Endothelial cell (in vitro differentiated cells): ENCODE measurements around the gene TEAD1. TPM values are rescaled to one million over a fixed set of nuclear protein-coding genes. Genes with fewer than 3 reads are reported as not detected.
A peak's percentile ranks its signal among the peaks of the same experiment; 100 is the strongest.

Experiments
- DNase-seq: peaks from one replicate; pipeline ENCODE4 v3.0.0; 2021; ENCODE audit warnings: low spot score
- H3K27ac Mint-ChIP-seq: one replicate; pipeline ENCODE4 v1.8.0; 2021; ENCODE audit warnings: mixed read lengths, inconsistent platforms; ENCODE audit not compliant: unreplicated experiment
- H3K27me3 Mint-ChIP-seq: one replicate; pipeline ENCODE4 v1.8.0; 2021; ENCODE audit warnings: mild to moderate bottlenecking, moderate library complexity, mixed read lengths, inconsistent platforms; ENCODE audit not compliant: unreplicated experiment
- H3K36me3 Mint-ChIP-seq: one replicate; pipeline ENCODE4 v1.8.0; 2021; ENCODE audit warnings: mild to moderate bottlenecking, low read depth, mixed read lengths, inconsistent platforms; ENCODE audit not compliant: unreplicated experiment
- H3K4me1 Mint-ChIP-seq: one replicate; pipeline ENCODE4 v1.8.0; 2021; ENCODE audit warnings: mild to moderate bottlenecking, mixed read lengths, inconsistent platforms; ENCODE audit not compliant: unreplicated experiment
- H3K4me3 Mint-ChIP-seq: one replicate; pipeline ENCODE4 v1.8.0; 2021; ENCODE audit warnings: mild to moderate bottlenecking, mixed read lengths, inconsistent platforms; ENCODE audit not compliant: unreplicated experiment
- H3K9me3 Mint-ChIP-seq: one replicate; pipeline ENCODE4 v1.8.0; 2021; ENCODE audit warnings: mixed read lengths, inconsistent platforms; ENCODE audit not compliant: unreplicated experiment
- total RNA-seq: library from RNA; stranded (reverse); fragmentation: NEBNext Ultra II Directional; extraction: Animal tissue kit (Norgen Biotek cat#: 25700); gene quantifications from one replicate; pipeline ENCODE4 v1.2.1, GENCODE V29; 2021; ENCODE audit not compliant: unreplicated experiment
- TF ChIP-seq, protein P1 (sequence below): fragments of 200-600 bp; sonication (generic); IDR thresholded peaks from one replicate; pipeline ENCODE4 v1.5.0; 2021; ENCODE audit warnings: antibody characterized with exemption; ENCODE audit not compliant: unreplicated experiment

TEAD1 gene
- total RNA-seq, 1 donor from 2014 or later, result 54.4 TPM

DNA sequence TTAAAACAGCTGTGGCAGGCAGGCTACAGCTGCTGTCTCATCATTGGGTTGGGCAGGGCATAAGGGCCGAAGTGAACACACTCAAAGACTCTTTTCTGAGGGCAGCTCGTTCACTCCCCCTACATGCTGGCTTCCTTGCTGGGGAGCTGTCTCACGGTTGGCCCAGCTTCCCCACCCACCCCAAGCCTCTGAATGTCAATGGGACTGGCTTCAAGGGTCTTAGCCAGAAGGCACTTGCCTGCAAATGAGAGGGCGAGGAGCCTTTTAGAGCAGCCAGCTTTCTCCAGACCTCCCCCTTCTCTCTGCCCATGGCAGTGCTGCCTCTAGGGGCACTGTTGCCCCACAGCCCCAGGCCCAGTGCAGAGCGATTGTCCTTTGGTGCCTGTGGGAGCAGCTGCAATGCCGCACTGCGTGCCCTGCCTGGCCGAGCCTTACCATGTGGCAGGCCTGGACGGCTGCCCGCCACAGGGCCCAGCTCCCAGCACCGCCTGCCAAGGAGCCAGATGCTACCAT lies 240.2 kb downstream of the TEAD1 start:
- Mint-ChIP-seq H3K9me3 (no peaks in the 10 kb centered on the region), H3K4me1 (peaks cover 5% of the 10 kb centered on the region), H3K36me3 (peaks cover 3% of the 10 kb centered on the region), H3K27ac (no peak overlapping the region), H3K27me3 (peaks cover 2% of the 10 kb centered on the region), H3K4me3 (no peak overlapping the region)
- TF ChIP-seq, protein P1, sequence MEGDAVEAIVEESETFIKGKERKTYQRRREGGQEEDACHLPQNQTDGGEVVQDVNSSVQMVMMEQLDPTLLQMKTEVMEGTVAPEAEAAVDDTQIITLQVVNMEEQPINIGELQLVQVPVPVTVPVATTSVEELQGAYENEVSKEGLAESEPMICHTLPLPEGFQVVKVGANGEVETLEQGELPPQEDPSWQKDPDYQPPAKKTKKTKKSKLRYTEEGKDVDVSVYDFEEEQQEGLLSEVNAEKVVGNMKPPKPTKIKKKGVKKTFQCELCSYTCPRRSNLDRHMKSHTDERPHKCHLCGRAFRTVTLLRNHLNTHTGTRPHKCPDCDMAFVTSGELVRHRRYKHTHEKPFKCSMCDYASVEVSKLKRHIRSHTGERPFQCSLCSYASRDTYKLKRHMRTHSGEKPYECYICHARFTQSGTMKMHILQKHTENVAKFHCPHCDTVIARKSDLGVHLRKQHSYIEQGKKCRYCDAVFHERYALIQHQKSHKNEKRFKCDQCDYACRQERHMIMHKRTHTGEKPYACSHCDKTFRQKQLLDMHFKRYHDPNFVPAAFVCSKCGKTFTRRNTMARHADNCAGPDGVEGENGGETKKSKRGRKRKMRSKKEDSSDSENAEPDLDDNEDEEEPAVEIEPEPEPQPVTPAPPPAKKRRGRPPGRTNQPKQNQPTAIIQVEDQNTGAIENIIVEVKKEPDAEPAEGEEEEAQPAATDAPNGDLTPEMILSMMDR, result peak; percentile 74
- peak; percentile 78 for DNase-seq

DNA sequence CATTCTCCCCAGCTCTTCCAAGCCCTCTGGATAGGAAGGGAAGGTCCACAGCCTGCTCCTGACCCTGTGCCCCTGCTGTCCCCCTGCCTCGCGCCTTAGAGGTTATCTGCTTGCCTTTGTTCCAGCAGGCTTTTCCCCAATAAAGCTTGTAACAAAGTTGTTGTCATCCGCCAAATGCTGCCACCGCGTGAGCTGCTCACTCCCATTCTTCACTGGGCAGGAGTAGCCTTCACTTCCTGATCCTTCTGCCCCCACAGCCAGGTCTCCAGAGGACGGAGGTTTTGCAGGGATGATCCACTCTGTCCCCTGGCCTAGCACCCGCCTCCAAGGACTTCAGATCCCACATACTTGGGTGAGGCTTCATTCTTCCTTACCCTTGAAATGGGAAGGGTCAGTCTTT lies 240.9 kb downstream of the TEAD1 start:
- Mint-ChIP-seq H3K9me3 (no peaks in the 10 kb centered on the region), H3K27ac (no peak overlapping the region), H3K27me3 (peaks cover 2% of the 10 kb centered on the region), H3K4me1 (peaks cover 5% of the 10 kb centered on the region), H3K36me3 (peaks cover 3% of the 10 kb centered on the region), H3K4me3 (no peak overlapping the region)
- DNase-seq, result no peak
- TF ChIP-seq, protein P1, result no peak

DNA sequence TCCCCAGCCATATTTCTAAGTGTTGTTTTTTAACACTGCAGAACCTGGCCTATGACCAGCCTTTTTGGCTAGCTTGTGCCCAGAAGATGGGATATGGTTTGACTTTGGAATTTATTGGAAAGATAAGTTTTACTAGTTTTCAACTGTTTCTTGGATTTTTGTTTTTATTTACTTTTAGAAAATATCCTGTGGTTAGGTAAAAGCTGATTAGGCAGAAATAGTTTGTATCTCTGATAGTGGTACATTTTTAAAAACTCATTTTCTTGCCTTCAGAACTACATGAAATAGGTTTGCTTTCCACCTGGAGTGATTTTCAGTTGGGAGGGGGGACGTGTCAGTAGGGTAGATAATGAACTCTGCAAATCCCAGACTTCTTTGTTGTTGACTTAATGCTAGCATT lies 243.6 kb downstream of the TEAD1 start:
- no peaks in the 10 kb centered on the region for H3K9me3 Mint-ChIP-seq
- H3K36me3 Mint-ChIP-seq, result peaks cover 3% of the 10 kb centered on the region
- no peak for DNase-seq
- peaks cover 2% of the 10 kb centered on the region for H3K27me3 Mint-ChIP-seq
- TF ChIP-seq, protein P1, result no peak
- H3K27ac Mint-ChIP-seq, result no peak overlapping the region
- no peak overlapping the region for H3K4me3 Mint-ChIP-seq
- H3K4me1 Mint-ChIP-seq, result no peaks in the 10 kb centered on the region

DNA sequence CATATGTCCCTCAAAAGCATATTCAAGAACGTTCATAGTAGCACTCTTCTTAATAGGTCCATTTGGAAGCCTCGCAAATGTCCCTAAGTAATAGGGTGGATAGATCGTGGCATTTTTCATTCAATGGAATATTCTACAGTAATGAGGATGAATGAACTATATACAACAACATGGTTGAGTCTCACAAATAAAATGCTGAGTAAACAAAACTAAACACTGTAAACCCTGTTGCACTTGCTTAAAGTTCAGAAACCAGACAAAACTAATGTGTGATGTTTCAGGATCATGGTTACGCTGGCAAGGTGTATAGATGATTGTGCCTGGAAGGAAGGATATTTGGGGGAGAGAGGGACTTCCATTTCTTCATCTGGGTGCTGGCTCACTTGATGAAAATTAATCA lies 244.4 kb downstream of the TEAD1 start:
- no peaks in the 10 kb centered on the region for H3K9me3 Mint-ChIP-seq
- no peaks in the 10 kb centered on the region for H3K27me3 Mint-ChIP-seq
- no peak overlapping the region for H3K27ac Mint-ChIP-seq
- H3K4me1 Mint-ChIP-seq, result no peaks in the 10 kb centered on the region
- no peak overlapping the region for H3K4me3 Mint-ChIP-seq
- TF ChIP-seq, protein P1, result no peak
- DNase-seq, result no peak
- peaks cover 3% of the 10 kb centered on the region for H3K36me3 Mint-ChIP-seq

DNA sequence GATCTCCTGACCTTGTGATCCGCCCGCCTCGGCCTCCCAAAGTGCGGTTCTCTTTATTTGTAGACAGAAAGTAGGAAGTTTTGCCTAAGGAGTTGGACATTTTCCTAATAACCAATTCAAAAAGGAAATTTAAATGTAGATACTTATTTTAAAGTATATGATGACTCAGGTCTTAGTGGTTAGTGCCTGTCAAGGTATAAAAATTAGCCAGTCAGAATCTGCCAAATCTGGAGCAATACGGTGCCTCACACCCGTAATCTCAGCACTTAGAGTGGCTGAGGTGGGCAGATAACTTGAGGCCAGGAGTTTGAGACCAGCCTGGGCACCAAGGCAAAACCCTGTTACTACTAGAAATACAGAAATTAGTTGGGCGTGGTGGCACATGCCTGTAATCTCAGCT lies 248.2 kb downstream of the TEAD1 start:
- H3K27ac Mint-ChIP-seq, result no peak overlapping the region
- TF ChIP-seq, protein P1, result no peak
- H3K36me3 Mint-ChIP-seq, result peaks cover 8% of the 10 kb centered on the region
- H3K9me3 Mint-ChIP-seq, result no peaks in the 10 kb centered on the region
- no peak overlapping the region for H3K4me3 Mint-ChIP-seq
- H3K4me1 Mint-ChIP-seq, result no peaks in the 10 kb centered on the region
- peaks cover 5% of the 10 kb centered on the region for H3K27me3 Mint-ChIP-seq
- DNase-seq, result no peak
